Measurements from ENCODE around the gene FRMPD4. TPM values are rescaled to one million over a fixed set of nuclear protein-coding genes. Genes with fewer than 3 reads are reported as not detected.

Gene FRMPD4
- total RNA-seq, 1 experiment from 2014 or later, result not detected

DNA sequence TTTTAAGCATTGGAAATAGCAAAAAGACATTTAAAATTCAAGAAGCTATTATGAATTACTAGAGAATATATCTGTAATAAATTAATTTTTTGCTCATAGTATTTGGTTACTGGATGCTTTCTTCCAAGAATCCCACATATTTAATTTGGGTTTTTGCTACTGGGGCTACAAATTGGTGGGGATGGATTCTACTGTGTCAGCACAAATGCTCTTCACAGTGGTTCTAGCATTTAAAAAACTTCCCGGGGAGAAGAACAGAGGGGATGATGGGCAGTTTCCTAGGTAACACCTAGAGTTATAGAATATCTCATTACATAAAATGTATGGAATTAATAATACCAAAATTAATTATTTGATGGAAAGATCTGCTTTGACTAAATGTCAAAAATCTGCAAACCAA lies 584.0 kb downstream of the FRMPD4 start:
- CTCF ChIA-PET, result no interaction called here
- Histone ChIP-seq H3K36me3 (ENCODE audit: control insufficient read depth, insufficient read depth, low read length) (no peaks in the 10 kb centered on the region), H3K4me3 (ENCODE audit: low read depth, low read length) (no peak overlapping the region), H3K9me3 (no peaks in the 10 kb centered on the region), H3K4me1 (no peaks in the 10 kb centered on the region), H3K27me3 (replicated peaks; ENCODE audit: control insufficient read depth, insufficient read depth, low read length) (no peaks in the 10 kb centered on the region)
- Mint-ChIP-seq H3K27me3 (ENCODE audit: insufficient read depth, unreplicated experiment) (peaks cover 13% of the 10 kb centered on the region), H3K4me1 (ENCODE audit: low read depth, unreplicated experiment) (no peaks in the 10 kb centered on the region), H3K36me3 (ENCODE audit: insufficient read depth, unreplicated experiment) (no peaks in the 10 kb centered on the region), H3K9me3 (ENCODE audit: unreplicated experiment) (no peaks in the 10 kb centered on the region), H3K4me3 (ENCODE audit: unreplicated experiment) (no peak overlapping the region), H3K27ac (ENCODE audit: unreplicated experiment) (no peak overlapping the region)
- intact Hi-C loops (cut with micrococcal nuclease; ENCODE audit: unreplicated experiment), result no loop called here
- no peak for DNase-seq
- BruUV-seq (replicated peaks), result no TSS peak
- POLR2A ChIA-PET, result no interaction called here
- TF ChIP-seq, protein P1, sequence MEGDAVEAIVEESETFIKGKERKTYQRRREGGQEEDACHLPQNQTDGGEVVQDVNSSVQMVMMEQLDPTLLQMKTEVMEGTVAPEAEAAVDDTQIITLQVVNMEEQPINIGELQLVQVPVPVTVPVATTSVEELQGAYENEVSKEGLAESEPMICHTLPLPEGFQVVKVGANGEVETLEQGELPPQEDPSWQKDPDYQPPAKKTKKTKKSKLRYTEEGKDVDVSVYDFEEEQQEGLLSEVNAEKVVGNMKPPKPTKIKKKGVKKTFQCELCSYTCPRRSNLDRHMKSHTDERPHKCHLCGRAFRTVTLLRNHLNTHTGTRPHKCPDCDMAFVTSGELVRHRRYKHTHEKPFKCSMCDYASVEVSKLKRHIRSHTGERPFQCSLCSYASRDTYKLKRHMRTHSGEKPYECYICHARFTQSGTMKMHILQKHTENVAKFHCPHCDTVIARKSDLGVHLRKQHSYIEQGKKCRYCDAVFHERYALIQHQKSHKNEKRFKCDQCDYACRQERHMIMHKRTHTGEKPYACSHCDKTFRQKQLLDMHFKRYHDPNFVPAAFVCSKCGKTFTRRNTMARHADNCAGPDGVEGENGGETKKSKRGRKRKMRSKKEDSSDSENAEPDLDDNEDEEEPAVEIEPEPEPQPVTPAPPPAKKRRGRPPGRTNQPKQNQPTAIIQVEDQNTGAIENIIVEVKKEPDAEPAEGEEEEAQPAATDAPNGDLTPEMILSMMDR (IDR thresholded peaks at IDR 0.05; ENCODE audit: insufficient read depth in 1 of 2, low read depth in 1 of 2, low read length in 1 of 2, severe bottlenecking in 1 of 2, unreplicated experiment in 1 of 2), result no peak

DNA sequence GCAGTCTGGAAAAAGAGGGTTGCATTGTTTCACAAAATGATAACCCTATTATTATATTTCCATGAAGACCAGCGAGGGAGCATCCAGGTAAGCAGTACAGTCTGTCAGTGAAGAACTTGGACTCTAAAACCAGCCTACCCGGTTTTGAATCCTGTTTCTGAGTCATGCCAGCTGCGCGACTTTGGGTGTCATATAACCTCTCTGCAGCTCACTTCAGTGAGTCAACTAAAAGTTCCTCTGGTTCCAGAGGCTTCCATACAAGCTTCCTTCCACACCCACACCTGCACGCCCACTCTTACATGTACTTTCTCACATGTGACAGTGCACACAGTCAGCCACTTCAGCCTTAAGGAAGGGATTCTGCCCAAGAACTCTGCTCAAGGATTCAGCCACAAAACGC lies 603.1 kb downstream of the FRMPD4 start:
- ChIA-PET POLR2A (no interaction called here), CTCF (no interaction called here)
- Mint-ChIP-seq H3K27ac (ENCODE audit: unreplicated experiment) (no peak overlapping the region), H3K36me3 (ENCODE audit: insufficient read depth, unreplicated experiment) (no peaks in the 10 kb centered on the region), H3K4me1 (ENCODE audit: low read depth, unreplicated experiment) (no peaks in the 10 kb centered on the region), H3K4me3 (ENCODE audit: unreplicated experiment) (no peak overlapping the region), H3K27me3 (ENCODE audit: insufficient read depth, unreplicated experiment) (no peaks in the 10 kb centered on the region), H3K9me3 (ENCODE audit: unreplicated experiment) (no peaks in the 10 kb centered on the region)
- no TSS peak for BruUV-seq (replicated peaks)
- H3K4me1 ChIP-seq, result no peaks in the 10 kb centered on the region
- H3K36me3 ChIP-seq (ENCODE audit: control insufficient read depth, insufficient read depth, low read length), result no peaks in the 10 kb centered on the region
- intact Hi-C loops (cut with micrococcal nuclease; ENCODE audit: unreplicated experiment), result no loop called here
- H3K9me3 ChIP-seq, result no peaks in the 10 kb centered on the region
- peak in 1 of 2 experiments; percentile 15 for DNase-seq
- H3K27me3 ChIP-seq (replicated peaks; ENCODE audit: control insufficient read depth, insufficient read depth, low read length), result no peaks in the 10 kb centered on the region
- TF ChIP-seq, protein P1 (IDR thresholded peaks at IDR 0.05; ENCODE audit: insufficient read depth in 1 of 2, low read depth in 1 of 2, low read length in 1 of 2, severe bottlenecking in 1 of 2, unreplicated experiment in 1 of 2), result no peak
- H3K4me3 ChIP-seq (ENCODE audit: low read depth, low read length), result no peak overlapping the region

DNA sequence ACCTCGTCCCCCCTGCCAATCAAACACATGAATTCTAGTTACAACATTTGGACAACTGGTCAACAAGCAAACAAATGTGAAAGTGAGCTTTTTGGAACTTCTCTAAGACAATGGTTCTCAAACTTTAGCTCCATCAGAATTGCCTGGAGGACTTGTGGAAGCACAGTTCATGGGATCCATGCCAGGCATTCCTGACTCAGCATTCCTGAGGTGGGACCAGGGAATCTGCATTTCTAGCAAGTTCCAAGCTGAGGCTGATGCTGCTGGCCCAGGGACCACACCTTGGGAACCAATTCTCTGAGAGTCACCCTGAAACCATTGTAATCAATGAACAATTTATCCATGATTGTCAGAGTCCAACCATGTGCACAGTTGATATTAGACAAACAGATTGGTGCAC lies 609.2 kb downstream of the FRMPD4 start:
- Histone ChIP-seq H3K9me3 (no peaks in the 10 kb centered on the region), H3K4me3 (ENCODE audit: low read depth, low read length) (no peak overlapping the region), H3K36me3 (ENCODE audit: control insufficient read depth, insufficient read depth, low read length) (no peaks in the 10 kb centered on the region), H3K4me1 (no peaks in the 10 kb centered on the region), H3K27me3 (replicated peaks; ENCODE audit: control insufficient read depth, insufficient read depth, low read length) (no peaks in the 10 kb centered on the region)
- no peak overlapping the region for H3K4me3 Mint-ChIP-seq (ENCODE audit: unreplicated experiment)
- BruUV-seq (replicated peaks), result no TSS peak
- H3K9me3 Mint-ChIP-seq (ENCODE audit: unreplicated experiment), result no peaks in the 10 kb centered on the region
- DNase-seq, result no peak
- ChIA-PET POLR2A (no interaction called here), CTCF (no interaction called here)
- H3K4me1 Mint-ChIP-seq (ENCODE audit: low read depth, unreplicated experiment), result no peaks in the 10 kb centered on the region
- intact Hi-C loops (cut with micrococcal nuclease; ENCODE audit: unreplicated experiment), result no loop called here
- no peaks in the 10 kb centered on the region for H3K36me3 Mint-ChIP-seq (ENCODE audit: insufficient read depth, unreplicated experiment)
- H3K27me3 Mint-ChIP-seq (ENCODE audit: insufficient read depth, unreplicated experiment), result no peaks in the 10 kb centered on the region
- H3K27ac Mint-ChIP-seq (ENCODE audit: unreplicated experiment), result no peak overlapping the region
- TF ChIP-seq, protein P1 (IDR thresholded peaks at IDR 0.05; ENCODE audit: insufficient read depth in 1 of 2, low read depth in 1 of 2, low read length in 1 of 2, severe bottlenecking in 1 of 2, unreplicated experiment in 1 of 2), result no peak
